Natural killer cell (primary cell): ENCODE results near the gene COL5A1. TPM values are rescaled to one million over a fixed set of nuclear protein-coding genes. Genes with fewer than 3 reads are reported as not detected.

Experiments
- ATAC-seq, 3 donors: fragments of 150-1000 bp in 2 of 3; fragments of 200-7000 bp in 1 of 3; cut with Tn5 transposase; 1 replicate in 1 of 3; 2 replicates in 2 of 3; pipeline ENCODE4 v1.10.0; 2021; ENCODE audit warnings: mild to moderate bottlenecking in 2 of 3, moderate library complexity in 2 of 3
- DNase-seq, 2 donors: peaks; one replicate each; pipeline versions ENCODE4 v3.0.0 to v3.0.0-alpha.2; 2013 to 2021; ENCODE audit warnings: mixed read lengths in 1 of 2
- H3K27ac ChIP-seq: one replicate; pipeline ENCODE4 v1.5.1; 2013; ENCODE audit warnings: mild to moderate bottlenecking, low read length
- H3K27me3 ChIP-seq: one replicate; pipeline ENCODE4 v1.6.1; 2013; ENCODE audit warnings: low read length; ENCODE audit not compliant: control insufficient read depth, insufficient read depth
- H3K36me3 ChIP-seq: one replicate; pipeline ENCODE4 v1.6.1; 2013; ENCODE audit warnings: low read length; ENCODE audit not compliant: control insufficient read depth, insufficient read depth
- H3K4me1 ChIP-seq: one replicate; pipeline ENCODE4 v1.6.1; 2013; ENCODE audit warnings: low read length; ENCODE audit not compliant: control insufficient read depth, insufficient read depth
- H3K4me3 ChIP-seq: one replicate; pipeline ENCODE4 v1.5.1; 2013; ENCODE audit warnings: low read length
- H3K9me3 ChIP-seq: one replicate; pipeline ENCODE4 v1.6.1; 2013; ENCODE audit warnings: low read length; ENCODE audit not compliant: control insufficient read depth, insufficient read depth
- H3K27ac Mint-ChIP-seq, 2 donors: one replicate each; pipeline ENCODE4 v1.8.0; 2022; ENCODE audit warnings: mild to moderate bottlenecking in 2 of 2, mixed read lengths in 2 of 2, moderate library complexity in 1 of 2
- H3K27me3 Mint-ChIP-seq, 2 donors: one replicate each; pipeline ENCODE4 v1.8.0; 2022; ENCODE audit warnings: low read depth in 2 of 2, mixed read lengths in 2 of 2
- H3K36me3 Mint-ChIP-seq: one replicate; pipeline ENCODE4 v1.8.0; 2022; ENCODE audit warnings: mixed read lengths
- H3K4me1 Mint-ChIP-seq, 2 donors: one replicate each; pipeline ENCODE4 v1.8.0; 2022; ENCODE audit warnings: mixed read lengths in 2 of 2
- H3K4me3 Mint-ChIP-seq: one replicate; pipeline ENCODE4 v1.8.0; 2022; ENCODE audit warnings: mild to moderate bottlenecking, moderate library complexity, mixed read lengths
- H3K9me3 Mint-ChIP-seq, 2 donors: one replicate each; pipeline ENCODE4 v1.8.0; 2022; ENCODE audit warnings: mixed read lengths in 2 of 2
- WGBS: methylation state at CpG from one replicate; pipeline ENCODE4 v1.1.7; 2013; ENCODE audit warnings: missing lambda C conversion rate; ENCODE audit not compliant: insufficient coverage; 5-methylcytosine and 5-hydroxymethylcytosine counted together
- intact Hi-C: fragments of 100-400 bp; cut with micrococcal nuclease; formaldehyde crosslinking; loops from one replicate; pipeline ENCODE4 v1.14.2; 2022
- total RNA-seq, 4 donors: library from RNA; stranded (reverse); fragments of 120-200 nt in 1 of 4; gene quantifications; one replicate each; pipeline versions ENCODE4 v1.2.3 to v1.2.4, GENCODE V29; 2013 to 2022
- TF ChIP-seq, protein P1 (sequence below): fragments of 200-600 bp; IDR thresholded peaks from one replicate; pipeline ENCODE4 v1.8.0; 2022; ENCODE audit warnings: antibody characterized with exemption

COL5A1 gene
- total RNA-seq, 3 donors from 2014 or later (not counting 1 experiment from before 2014, with no cell fraction given), result 0.11 to 0.28 (median 0.23) TPM

DNA sequence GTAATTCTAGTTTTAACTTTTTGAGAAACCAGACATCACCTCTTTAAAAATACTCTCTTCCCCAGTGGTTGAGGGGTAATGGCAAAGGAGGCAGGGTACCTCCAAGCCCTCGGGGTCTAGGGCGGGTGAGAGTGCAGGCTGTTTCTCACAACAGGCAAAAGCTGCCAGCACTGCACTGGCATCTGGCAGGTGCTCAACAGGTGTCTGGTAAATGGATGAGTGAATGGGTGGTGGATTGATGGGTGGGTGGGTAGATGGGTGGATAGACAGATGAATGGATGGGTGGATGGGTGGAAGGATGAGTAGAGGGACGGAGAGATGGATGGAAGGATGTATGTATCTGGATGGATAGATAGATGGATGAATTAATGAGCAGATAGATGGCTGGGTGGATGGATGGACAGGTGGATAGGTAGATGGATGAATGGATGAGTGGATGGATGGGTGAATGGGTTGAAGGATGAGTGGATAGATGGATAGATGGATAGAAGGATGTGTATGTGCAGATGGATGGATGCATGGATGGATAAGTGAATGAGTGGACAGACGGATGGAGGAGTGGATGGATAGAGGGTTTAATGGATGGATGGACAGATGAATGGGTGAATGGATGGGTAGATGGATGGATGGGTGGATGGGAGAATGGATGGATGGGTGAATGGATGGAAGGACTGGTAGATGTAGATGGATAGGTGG is 84.6 kb downstream of the COL5A1 start:
- WGBS, result 76% methylated on average over 4 of the region's 4 CpGs
- peaks cover 12 to 14% of the 10 kb centered on the region in 2 donors for H3K4me1 Mint-ChIP-seq
- no peak for DNase-seq

DNA sequence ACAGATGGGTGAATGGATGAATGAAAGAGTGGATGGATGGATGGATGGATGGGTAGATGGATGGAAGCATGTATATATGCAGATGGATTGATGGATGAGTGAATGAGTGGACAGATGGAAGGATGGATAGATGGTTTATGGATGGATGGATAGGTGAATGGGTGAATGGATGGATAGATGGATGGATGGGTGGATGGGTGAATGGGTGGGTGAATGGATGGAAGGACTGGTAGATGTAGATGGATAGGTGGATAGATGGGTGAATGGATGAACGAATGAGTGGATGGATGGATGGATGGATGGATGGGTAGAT is 85.1 kb downstream of the COL5A1 start:
- DNase-seq, result no peak
- Mint-ChIP-seq H3K4me1 (peaks cover 12 to 14% of the 10 kb centered on the region in 2 donors), H3K4me3 (no peak overlapping the region), H3K27ac (no peak overlapping the region), H3K27me3 (peaks cover 9 to 11% of the 10 kb centered on the region in 2 donors), H3K36me3 (no peaks in the 10 kb centered on the region), H3K9me3 (peaks cover 0 to 2% of the 10 kb centered on the region in 2 donors)
- Histone ChIP-seq H3K36me3 (no peaks in the 10 kb centered on the region), H3K4me3 (no peak overlapping the region), H3K27me3 (no peaks in the 10 kb centered on the region), H3K27ac (no peak overlapping the region), H3K4me1 (peaks cover 36% of the 10 kb centered on the region), H3K9me3 (no peaks in the 10 kb centered on the region)
- TF ChIP-seq, protein P1, sequence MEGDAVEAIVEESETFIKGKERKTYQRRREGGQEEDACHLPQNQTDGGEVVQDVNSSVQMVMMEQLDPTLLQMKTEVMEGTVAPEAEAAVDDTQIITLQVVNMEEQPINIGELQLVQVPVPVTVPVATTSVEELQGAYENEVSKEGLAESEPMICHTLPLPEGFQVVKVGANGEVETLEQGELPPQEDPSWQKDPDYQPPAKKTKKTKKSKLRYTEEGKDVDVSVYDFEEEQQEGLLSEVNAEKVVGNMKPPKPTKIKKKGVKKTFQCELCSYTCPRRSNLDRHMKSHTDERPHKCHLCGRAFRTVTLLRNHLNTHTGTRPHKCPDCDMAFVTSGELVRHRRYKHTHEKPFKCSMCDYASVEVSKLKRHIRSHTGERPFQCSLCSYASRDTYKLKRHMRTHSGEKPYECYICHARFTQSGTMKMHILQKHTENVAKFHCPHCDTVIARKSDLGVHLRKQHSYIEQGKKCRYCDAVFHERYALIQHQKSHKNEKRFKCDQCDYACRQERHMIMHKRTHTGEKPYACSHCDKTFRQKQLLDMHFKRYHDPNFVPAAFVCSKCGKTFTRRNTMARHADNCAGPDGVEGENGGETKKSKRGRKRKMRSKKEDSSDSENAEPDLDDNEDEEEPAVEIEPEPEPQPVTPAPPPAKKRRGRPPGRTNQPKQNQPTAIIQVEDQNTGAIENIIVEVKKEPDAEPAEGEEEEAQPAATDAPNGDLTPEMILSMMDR, result no peak
- no peak for ATAC-seq
- intact Hi-C loops, result no loop called here
- WGBS, result 79% methylated on average over 1 of the region's 1 CpG

More for the DNA sequence above, 84.6 kb downstream of the COL5A1 start:
- Histone ChIP-seq H3K4me1 (peaks cover 36% of the 10 kb centered on the region), H3K27ac (no peak overlapping the region), H3K36me3 (no peaks in the 10 kb centered on the region), H3K27me3 (no peaks in the 10 kb centered on the region), H3K4me3 (no peak overlapping the region), H3K9me3 (no peaks in the 10 kb centered on the region)
- intact Hi-C loops, result no loop called here
- H3K9me3 Mint-ChIP-seq, result peaks cover 0 to 2% of the 10 kb centered on the region in 2 donors
- TF ChIP-seq, protein P1, result no peak
- no peak overlapping the region for H3K4me3 Mint-ChIP-seq
- no peaks in the 10 kb centered on the region for H3K36me3 Mint-ChIP-seq
- peaks cover 9 to 11% of the 10 kb centered on the region in 2 donors for H3K27me3 Mint-ChIP-seq
- no peak for ATAC-seq
- H3K27ac Mint-ChIP-seq, result no peak overlapping the region

DNA sequence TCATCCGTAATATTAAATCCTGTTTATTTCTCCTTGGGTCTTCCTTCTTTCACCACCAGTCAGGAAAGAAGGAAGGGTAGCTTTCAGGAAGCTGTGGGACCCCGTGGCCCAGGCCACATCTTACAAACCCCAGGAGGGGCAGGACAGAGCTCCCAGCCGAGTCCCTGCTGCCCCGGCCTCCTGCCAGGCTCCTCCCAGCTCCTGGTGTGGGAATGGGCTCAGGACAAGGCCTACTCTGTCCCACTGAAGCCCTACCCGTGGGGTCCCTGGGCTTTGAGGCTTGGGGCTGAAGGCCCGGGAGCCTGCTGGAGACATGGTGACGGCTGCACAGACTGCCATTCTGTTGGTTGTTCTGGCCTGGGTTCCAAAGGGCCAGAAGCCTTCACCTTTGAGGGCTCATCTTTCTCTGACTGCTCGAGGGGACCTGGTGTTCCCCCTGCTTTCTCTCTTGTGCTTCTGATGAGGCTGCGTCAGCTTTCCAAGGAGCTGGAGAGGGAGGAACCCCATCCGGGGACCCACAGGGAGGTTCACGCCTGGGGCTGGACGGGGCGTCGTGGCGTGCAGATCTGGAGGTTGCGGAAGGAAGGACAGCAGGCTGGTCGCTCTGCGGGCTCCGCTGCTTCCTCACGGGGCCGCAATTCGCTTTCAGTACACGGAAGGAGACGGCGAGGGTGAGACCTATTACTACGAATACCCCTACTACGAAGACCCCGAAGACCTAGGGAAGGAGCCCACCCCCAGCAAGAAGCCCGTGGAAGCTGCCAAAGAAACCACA is 86.6 kb downstream of the COL5A1 start:
- no peak for ATAC-seq
- 86% methylated on average over 29 of the region's 29 CpGs for whole genome bisulfite sequencing
- no peaks in the 10 kb centered on the region for H3K9me3 ChIP-seq
- H3K27ac ChIP-seq, result no peak overlapping the region
- Mint-ChIP-seq H3K27ac (no peak overlapping the region), H3K9me3 (peaks cover 0 to 2% of the 10 kb centered on the region in 2 donors), H3K36me3 (no peaks in the 10 kb centered on the region), H3K4me3 (no peak overlapping the region), H3K27me3 (peaks cover under 1 to 4% of the 10 kb centered on the region in 2 donors), H3K4me1 (peaks cover 6 to 7% of the 10 kb centered on the region in 2 donors)
- TF ChIP-seq, protein P1, result no peak
- peaks cover 28% of the 10 kb centered on the region for H3K4me1 ChIP-seq
- no peaks in the 10 kb centered on the region for H3K36me3 ChIP-seq
- no peak for DNase-seq
- no peaks in the 10 kb centered on the region for H3K27me3 ChIP-seq
- intact Hi-C loops, result no loop called here
- H3K4me3 ChIP-seq, result no peak overlapping the region
